Naive thymus-derived CD4-positive, alpha-beta T cell (primary cell): ENCODE results near the gene GPR146. TPM values are rescaled to one million over a fixed set of nuclear protein-coding genes. Genes with fewer than 3 reads are reported as not detected.

Source experiments
- ATAC-seq: fragments of 150-1000 bp; cut with Tn5 transposase; 2 replicates; pipeline ENCODE4 v1.10.0; 2021; ENCODE audit warnings: mild to moderate bottlenecking, moderate library complexity
- CTCF ChIA-PET: fragments of 350-600 bp; sonication (Branson Sonifier 250); formaldehyde crosslinking; loops from one replicate; lab custom pipeline; 2021; ENCODE audit warnings: antibody characterized with exemption; lab: Charles Lee
- POLR2A ChIA-PET: fragments of 350-600 bp; sonication (Branson Sonifier 250); formaldehyde crosslinking; loops from one replicate; lab custom pipeline; 2021; ENCODE audit warnings: antibody characterized with exemption, inconsistent platforms; lab: Charles Lee
- DNase-seq, 9 donors: peaks; one replicate each; pipeline versions ENCODE4 v3.0.0 to v3.0.0-alpha.2; 2020 to 2022; ENCODE audit warnings: mixed read lengths in 1 of 9
- H3K27ac ChIP-seq: one replicate; pipeline ENCODE4 v1.7.0; 2013; ENCODE audit warnings: mild to moderate bottlenecking, low read depth, low read length, moderate library complexity
- H3K27me3 ChIP-seq, 2 donors: one replicate each; pipeline ENCODE4 v1.7.0; 2013; ENCODE audit warnings: low read length in 2 of 2, mild to moderate bottlenecking in 2 of 2, moderate library complexity in 2 of 2; ENCODE audit not compliant: control insufficient read depth in 2 of 2, insufficient read depth in 2 of 2
- H3K36me3 ChIP-seq, 3 experiments: 1 replicate in 2 of 3; 2 replicates in 1 of 3; pipeline ENCODE4 v1.7.0; 2013; ENCODE audit warnings: low read length in 3 of 3, mild to moderate bottlenecking in 3 of 3, moderate library complexity in 1 of 3; ENCODE audit not compliant: insufficient read depth in 3 of 3, control insufficient read depth in 2 of 3
- H3K4me1 ChIP-seq, 2 donors: one replicate each; pipeline ENCODE4 v1.7.0; 2013; ENCODE audit warnings: low read length in 2 of 2, mild to moderate bottlenecking in 2 of 2, moderate library complexity in 1 of 2; ENCODE audit not compliant: control insufficient read depth in 2 of 2, insufficient read depth in 2 of 2
- H3K4me3 ChIP-seq: 2 replicates; pipeline ENCODE4 v1.7.0; 2013; ENCODE audit warnings: mild to moderate bottlenecking, low read length
- H3K9me3 ChIP-seq, 3 experiments: 1 replicate in 2 of 3; 2 replicates in 1 of 3; pipeline ENCODE4 v1.7.0; 2013; ENCODE audit warnings: low read length in 3 of 3; ENCODE audit not compliant: control insufficient read depth in 2 of 3
- H3K27ac Mint-ChIP-seq, 9 donors: one replicate each; pipeline ENCODE4 v1.8.0; 2020 to 2022; ENCODE audit warnings: mixed read lengths in 9 of 9, mild to moderate bottlenecking in 8 of 9, moderate library complexity in 5 of 9, inconsistent platforms in 2 of 9
- H3K27me3 Mint-ChIP-seq, 5 donors: one replicate each; pipeline ENCODE4 v1.8.0; 2021 to 2022; ENCODE audit warnings: mixed read lengths in 5 of 5, mild to moderate bottlenecking in 1 of 5
- H3K36me3 Mint-ChIP-seq, 5 donors: one replicate each; pipeline ENCODE4 v1.8.0; 2020 to 2022; ENCODE audit warnings: mixed read lengths in 5 of 5, mild to moderate bottlenecking in 3 of 5, inconsistent platforms in 1 of 5
- H3K4me1 Mint-ChIP-seq, 7 donors: one replicate each; pipeline ENCODE4 v1.8.0; 2020 to 2022; ENCODE audit warnings: mixed read lengths in 7 of 7, mild to moderate bottlenecking in 3 of 7, inconsistent platforms in 1 of 7
- H3K4me3 Mint-ChIP-seq, 10 donors: one replicate each; pipeline ENCODE4 v1.8.0; 2020 to 2022; ENCODE audit warnings: mild to moderate bottlenecking in 10 of 10, mixed read lengths in 10 of 10, moderate library complexity in 6 of 10, inconsistent platforms in 2 of 10
- H3K9me3 Mint-ChIP-seq, 11 donors: one replicate each; pipeline ENCODE4 v1.8.0; 2020 to 2022; ENCODE audit warnings: mixed read lengths in 11 of 11, mild to moderate bottlenecking in 4 of 11, inconsistent platforms in 1 of 11, moderate library complexity in 1 of 11
- intact Hi-C, 2 donors: fragments of 100-400 bp; cut with micrococcal nuclease; formaldehyde crosslinking; loops; one replicate each; pipeline ENCODE4 v1.15.1; 2023
- polyA plus RNA-seq, 2 donors: library from polyadenylated mRNA; unstranded; fragments of 300-500 nt; fragmentation: Illumina TruSeq; gene quantifications; one replicate each; pipeline ENCODE4 v1.2.3, GENCODE V29; 2021
- total RNA-seq, 6 experiments: library from RNA in 5 of 6; stranded (reverse) in 5 of 6; gene quantifications; 1 replicate in 5 of 6; 2 replicates in 1 of 6; pipeline ENCODE4 v1.2.3 and lab custom pipeline; 2021 to 2026

GPR146 gene
- total and polyA plus RNA-seq, 7 experiments from 2014 or later: 10.1 to 26.5 (median 15.9) TPM

DNA sequence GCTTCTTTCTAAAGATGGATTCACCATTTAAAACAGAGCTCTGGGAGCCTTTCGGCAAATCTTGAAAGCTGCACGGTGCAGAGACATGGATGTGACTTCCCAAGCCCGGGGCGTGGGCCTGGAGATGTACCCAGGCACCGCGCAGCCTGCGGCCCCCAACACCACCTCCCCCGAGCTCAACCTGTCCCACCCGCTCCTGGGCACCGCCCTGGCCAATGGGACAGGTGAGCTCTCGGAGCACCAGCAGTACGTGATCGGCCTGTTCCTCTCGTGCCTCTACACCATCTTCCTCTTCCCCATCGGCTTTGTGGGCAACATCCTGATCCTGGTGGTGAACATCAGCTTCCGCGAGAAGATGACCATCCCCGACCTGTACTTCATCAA is 47.3 kb downstream of the GPR146 start:
- no peak for ATAC-seq
- ChIA-PET POLR2A (no interaction called here), CTCF (no interaction called here)
- peaks cover 0 to 3% (median 0%) of the 10 kb centered on the region in 5 donors for H3K27me3 Mint-ChIP-seq
- no peak overlapping the region for H3K27ac ChIP-seq
- H3K4me3 ChIP-seq: no peak overlapping the region
- intact Hi-C loops: no loop called here
- peaks cover 6 to 17% (median 10%) of the 10 kb centered on the region in 7 donors for H3K4me1 Mint-ChIP-seq
- no peaks in the 10 kb centered on the region for H3K9me3 Mint-ChIP-seq
- peaks cover 0 to 10% (median 0%) of the 10 kb centered on the region in 5 donors for H3K36me3 Mint-ChIP-seq
- peaks cover 2 to 3% of the 10 kb centered on the region in 2 donors for H3K4me1 ChIP-seq
- no peak overlapping the region for H3K27ac Mint-ChIP-seq
- H3K4me3 Mint-ChIP-seq: no peak overlapping the region
- H3K9me3 ChIP-seq: no peaks in the 10 kb centered on the region
- H3K27me3 ChIP-seq: no peaks in the 10 kb centered on the region
- DNase-seq: no peak
- no peaks in the 10 kb centered on the region for H3K36me3 ChIP-seq

DNA sequence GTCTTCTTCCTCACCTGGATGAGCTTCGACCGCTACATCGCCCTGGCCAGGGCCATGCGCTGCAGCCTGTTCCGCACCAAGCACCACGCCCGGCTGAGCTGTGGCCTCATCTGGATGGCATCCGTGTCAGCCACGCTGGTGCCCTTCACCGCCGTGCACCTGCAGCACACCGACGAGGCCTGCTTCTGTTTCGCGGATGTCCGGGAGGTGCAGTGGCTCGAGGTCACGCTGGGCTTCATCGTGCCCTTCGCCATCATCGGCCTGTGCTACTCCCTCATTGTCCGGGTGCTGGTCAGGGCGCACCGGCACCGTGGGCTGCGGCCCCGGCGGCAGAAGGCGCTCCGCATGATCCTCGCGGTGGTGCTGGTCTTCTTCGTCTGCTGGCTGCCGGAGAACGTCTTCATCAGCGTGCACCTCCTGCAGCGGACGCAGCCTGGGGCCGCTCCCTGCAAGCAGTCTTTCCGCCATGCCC is 47.9 kb downstream of the GPR146 start:
- Mint-ChIP-seq H3K9me3 (no peaks in the 10 kb centered on the region), H3K4me3 (no peak overlapping the region), H3K36me3 (peaks cover 0 to 11% (median 2%) of the 10 kb centered on the region in 5 donors), H3K27me3 (no peaks in the 10 kb centered on the region), H3K4me1 (peaks cover under 1 to 12% (median 6%) of the 10 kb centered on the region in 7 donors), H3K27ac (no peak overlapping the region)
- ChIA-PET CTCF (no interaction called here), POLR2A (no interaction called here)
- Histone ChIP-seq H3K4me3 (no peak overlapping the region), H3K27me3 (no peaks in the 10 kb centered on the region), H3K9me3 (no peaks in the 10 kb centered on the region), H3K27ac (no peak overlapping the region), H3K4me1 (peaks cover 0 to under 1% of the 10 kb centered on the region in 2 donors), H3K36me3 (no peaks in the 10 kb centered on the region)
- ATAC-seq (no peak), DNase-seq (no peak)
- intact Hi-C loops: no loop called here

GRCh38 chr7:1092806-1093501 is 48.6 kb downstream of the GPR146 start:
- no peaks in the 10 kb centered on the region for H3K27me3 ChIP-seq
- DNase-seq (no peak), ATAC-seq (no peak)
- Mint-ChIP-seq H3K27ac (no peak overlapping the region), H3K4me3 (no peak overlapping the region), H3K36me3 (peaks cover 0 to 18% (median 10%) of the 10 kb centered on the region in 5 donors), H3K27me3 (no peaks in the 10 kb centered on the region), H3K4me1 (peaks cover 0 to 5% (median 0%) of the 10 kb centered on the region in 7 donors), H3K9me3 (peaks cover 0 to 4% (median 0%) of the 10 kb centered on the region in 11 donors)
- POLR2A ChIA-PET: no interaction called here
- intact Hi-C loops: no loop called here
- CTCF ChIA-PET: interaction anchor here (0.6 kb wide), 1 partner anchor 9 kb away, joined by 7 read pairs; no protein-coding TSS in a partner anchor
- H3K9me3 ChIP-seq: no peaks in the 10 kb centered on the region
- no peak overlapping the region for H3K27ac ChIP-seq
- H3K4me1 ChIP-seq: no peaks in the 10 kb centered on the region
- no peak overlapping the region for H3K4me3 ChIP-seq
- no peaks in the 10 kb centered on the region for H3K36me3 ChIP-seq

- H3K4me1 ChIP-seq: no peaks in the 10 kb centered on the region
- Mint-ChIP-seq H3K27me3 (no peaks in the 10 kb centered on the region), H3K9me3 (peaks cover 0 to 4% (median 0%) of the 10 kb centered on the region in 11 donors), H3K4me1 (peaks cover 0 to 5% (median 0%) of the 10 kb centered on the region in 7 donors), H3K27ac (no peak overlapping the region), H3K4me3 (no peak overlapping the region), H3K36me3 (peaks cover 0 to 24% (median 12%) of the 10 kb centered on the region in 5 donors)
- ATAC-seq: no peak
- CTCF ChIA-PET: interaction anchor here (0.6 to 1.0 kb wide), 2 partner anchors 10 to 83 kb away, joined by 3 to 7 read pairs; no protein-coding TSS in a partner anchor
- no peaks in the 10 kb centered on the region for H3K27me3 ChIP-seq
- POLR2A ChIA-PET: no interaction called here
- H3K36me3 ChIP-seq: no peaks in the 10 kb centered on the region
- intact Hi-C loops: no loop called here
- no peak overlapping the region for H3K4me3 ChIP-seq
- H3K9me3 ChIP-seq: peaks cover 0 to 3% (median 0%) of the 10 kb centered on the region in 3 experiments
- no peak for DNase-seq
- H3K27ac ChIP-seq: no peak overlapping the region
Measured at GRCh38 chr7:1093502-1093843, 49.1 kb downstream of the GPR146 start.

- no peaks in the 10 kb centered on the region for H3K36me3 ChIP-seq
- H3K4me3 ChIP-seq: no peak overlapping the region
- no peak overlapping the region for H3K27ac Mint-ChIP-seq
- intact Hi-C loops: no loop called here
- H3K9me3 ChIP-seq: peaks cover 0 to 3% (median 0%) of the 10 kb centered on the region in 3 experiments
- no peaks in the 10 kb centered on the region for H3K27me3 Mint-ChIP-seq
- peaks cover 0 to 24% (median 12%) of the 10 kb centered on the region in 5 donors for H3K36me3 Mint-ChIP-seq
- H3K27ac ChIP-seq: no peak overlapping the region
- H3K9me3 Mint-ChIP-seq: peaks cover 0 to 4% (median 0%) of the 10 kb centered on the region in 11 donors
- peaks cover 0 to 4% (median 0%) of the 10 kb centered on the region in 7 donors for H3K4me1 Mint-ChIP-seq
- no peak overlapping the region for H3K4me3 Mint-ChIP-seq
- POLR2A ChIA-PET: no interaction called here
- CTCF ChIA-PET: interaction anchor here (0.6 to 1.0 kb wide), 2 partner anchors 21 to 82 kb away, joined by 3 to 6 read pairs; no protein-coding TSS in a partner anchor
- ATAC-seq (no peak), DNase-seq (no peak)
- no peaks in the 10 kb centered on the region for H3K27me3 ChIP-seq
- no peaks in the 10 kb centered on the region for H3K4me1 ChIP-seq
Measured at GRCh38 chr7:1093916-1094508, 49.7 kb downstream of the GPR146 start.

- POLR2A ChIA-PET: no interaction called here
- H3K4me1 Mint-ChIP-seq: peaks cover 0 to 4% (median 0%) of the 10 kb centered on the region in 7 donors
Measured at GRCh38 chr7:1094870-1095269, 50.5 kb downstream of the GPR146 start.

More at GRCh38 chr7:1094870-1095269, 50.5 kb downstream of the GPR146 start:
- intact Hi-C loops: no loop called here
- no peaks in the 10 kb centered on the region for H3K4me1 ChIP-seq
- H3K36me3 ChIP-seq: no peaks in the 10 kb centered on the region
- Mint-ChIP-seq H3K9me3 (peaks cover 0 to 4% (median 0%) of the 10 kb centered on the region in 11 donors), H3K27ac (no peak overlapping the region), H3K27me3 (no peaks in the 10 kb centered on the region), H3K36me3 (peaks cover 0 to 29% (median 14%) of the 10 kb centered on the region in 5 donors), H3K4me3 (no peak overlapping the region)
- ATAC-seq (no peak), DNase-seq (no peak)
- CTCF ChIA-PET: interaction anchor here (0.6 to 1.2 kb wide), 2 partner anchors 9 to 20 kb away, joined by 4 to 6 read pairs; no protein-coding TSS in a partner anchor
- H3K4me3 ChIP-seq: no peak overlapping the region
- H3K9me3 ChIP-seq: peaks cover 0 to 3% (median 0%) of the 10 kb centered on the region in 3 experiments
- H3K27me3 ChIP-seq: no peaks in the 10 kb centered on the region
- H3K27ac ChIP-seq: no peak overlapping the region
